Measurements from ENCODE around the gene NIPAL3.
"Not testable (repeated sequence)": the region's sequence is repeated elsewhere in the genome, so short reads cannot be mapped to it uniquely, and the experiment has no call there.

The NIPAL3 gene

GRCh38 chr1:24489674-24490073, 74.1 kb downstream of the NIPAL3 start:
- DNase-seq (ENCODE audit: low read depth) = no peak

- no peak for DNase-seq (ENCODE audit: low read depth)
These were observed 74.6 kb downstream of the NIPAL3 start for GRCh38 chr1:24490101-24490781.

DNA sequence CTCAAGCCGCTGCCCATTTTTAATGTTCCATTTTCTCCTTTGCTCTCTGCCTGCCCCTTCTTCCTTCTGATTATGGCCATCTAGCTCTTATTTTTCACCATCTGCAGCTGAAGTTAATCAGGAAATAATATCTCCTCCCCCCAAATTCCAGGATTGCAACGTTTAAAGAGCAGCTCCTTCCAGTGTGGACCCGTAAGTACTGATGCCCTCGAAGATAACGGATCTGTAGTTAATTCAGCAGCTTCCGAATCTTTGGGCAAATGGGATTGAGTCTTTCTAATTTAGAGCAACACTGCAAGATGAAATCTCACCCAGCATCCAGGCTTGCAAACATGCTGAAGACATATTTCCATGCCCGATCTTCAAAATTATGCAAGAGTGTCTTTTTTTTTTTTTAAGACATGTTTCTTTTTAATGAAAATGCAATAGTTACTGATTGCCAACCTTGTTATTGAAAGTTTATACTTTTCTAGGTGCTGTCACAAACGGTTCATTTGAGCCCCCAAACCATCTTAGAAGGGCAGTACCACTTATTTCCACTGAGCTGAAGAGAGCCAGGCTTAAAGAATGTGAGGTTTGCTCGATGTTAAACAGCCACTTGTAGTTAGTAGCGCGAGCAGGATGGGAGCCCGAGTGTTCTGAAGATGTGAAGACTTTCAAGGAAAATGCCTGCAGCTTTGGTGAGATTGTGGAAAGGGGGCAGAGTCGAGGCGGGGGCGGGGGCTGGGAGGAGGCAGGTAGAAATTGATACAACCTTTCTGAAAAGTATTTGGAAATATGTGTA, 76.2 kb downstream of the NIPAL3 start:
- no peak for DNase-seq (ENCODE audit: low read depth)

GRCh38 chr1:24492935-24493334, 77.3 kb downstream of the NIPAL3 start:
- not testable (repeated sequence) for DNase-seq (ENCODE audit: low read depth)

DNA sequence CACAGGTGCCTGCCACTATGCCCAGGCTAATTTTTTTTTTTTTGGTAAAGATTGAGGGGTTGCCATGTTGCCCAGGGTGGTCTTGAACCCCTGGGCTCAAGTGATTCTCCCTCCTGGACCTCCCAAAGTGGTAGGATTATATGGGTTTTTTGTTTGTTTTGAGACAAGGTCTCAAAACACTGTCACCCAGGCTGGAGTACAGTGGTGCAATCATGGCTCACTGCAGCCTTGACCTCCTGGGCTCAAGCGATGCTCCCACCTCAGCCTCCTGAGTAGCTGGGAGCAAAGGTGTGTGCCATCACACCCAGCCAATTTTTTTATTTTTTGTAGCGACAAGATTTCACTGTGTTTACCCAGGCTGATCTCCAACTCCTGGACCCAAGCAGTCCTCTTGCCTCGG, 78.2 kb downstream of the NIPAL3 start:
- DNase-seq (ENCODE audit: low read depth) = no peak

- no peak for DNase-seq (ENCODE audit: low read depth)
These were observed 83.0 kb downstream of the NIPAL3 start for GRCh38 chr1:24498589-24498988.

DNA sequence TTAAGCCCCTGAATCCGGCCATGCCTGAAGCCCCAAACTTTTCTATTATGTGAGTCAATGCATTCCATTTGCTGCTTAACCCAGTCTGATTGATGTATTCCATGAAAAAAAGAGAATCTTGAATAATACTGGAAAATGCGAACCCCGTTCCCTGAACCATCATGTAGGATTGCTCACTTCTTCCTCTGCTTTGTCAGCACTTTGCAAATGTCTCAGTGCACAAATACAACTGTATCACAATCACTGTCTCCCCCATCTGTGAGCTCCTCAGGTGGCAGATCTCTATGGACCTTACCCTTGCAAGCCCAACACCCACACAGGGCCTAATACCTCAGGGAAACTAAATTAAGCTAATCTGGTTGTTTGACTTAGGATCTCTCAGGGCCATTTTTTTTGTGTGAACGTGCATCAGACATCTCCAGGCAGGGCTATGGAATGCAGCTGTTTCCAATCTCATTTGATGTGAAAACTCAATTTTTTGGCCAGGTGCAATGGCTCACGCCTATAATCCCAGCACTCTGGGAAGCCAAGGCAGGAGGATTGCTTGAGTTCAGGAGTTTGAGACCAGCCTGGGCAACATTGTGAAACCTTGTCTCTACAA, 84.9 kb downstream of the NIPAL3 start:
- DNase-seq (ENCODE audit: low read depth) = no peak

- DNase-seq (ENCODE audit: low read depth) = no peak
These were observed 85.9 kb downstream of the NIPAL3 start for GRCh38 chr1:24501371-24502064.

DNA sequence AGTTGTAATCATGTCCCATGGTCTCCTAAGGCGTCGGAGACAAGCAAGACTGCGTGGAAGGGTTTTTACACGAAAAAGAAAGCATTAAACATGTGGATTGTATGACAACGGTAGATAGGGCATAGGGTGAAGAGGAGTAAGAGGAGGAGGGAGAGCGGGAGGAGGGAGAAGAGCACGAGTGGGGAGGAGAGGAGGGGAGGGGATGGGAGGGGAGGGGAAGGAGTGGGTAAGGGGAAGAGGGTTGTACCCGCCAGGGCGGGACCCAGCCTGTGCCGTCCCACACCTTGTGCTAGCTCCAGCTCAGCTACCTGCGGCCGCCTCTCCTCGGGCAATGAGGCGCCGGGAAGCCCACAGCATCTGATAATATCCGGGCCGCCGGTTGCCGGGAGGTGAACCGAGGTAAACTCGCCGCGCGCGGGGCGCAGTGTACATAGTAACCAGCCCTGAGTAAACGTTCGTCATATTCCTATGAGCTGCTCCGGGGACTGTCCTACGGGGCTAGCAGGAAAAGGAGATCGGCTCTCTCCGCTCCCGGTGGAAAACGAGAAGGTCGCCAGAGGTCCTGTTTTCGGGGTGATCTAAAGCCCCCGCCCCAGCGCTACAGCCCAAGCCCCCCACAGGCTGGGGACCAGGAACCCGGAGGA, 86.6 kb downstream of the NIPAL3 start:
- peak; percentile 38 for DNase-seq (ENCODE audit: low read depth)

- DNase-seq (ENCODE audit: low read depth) = peak; percentile 62
These were observed 87.1 kb downstream of the NIPAL3 start, which contains the start of gene RCAN3 for GRCh38 chr1:24502709-24503058. Gene RCAN3 (plus strand): TSS chr1:24502836. CDS start chr1:24514373, 11,537 bp downstream.

DNA sequence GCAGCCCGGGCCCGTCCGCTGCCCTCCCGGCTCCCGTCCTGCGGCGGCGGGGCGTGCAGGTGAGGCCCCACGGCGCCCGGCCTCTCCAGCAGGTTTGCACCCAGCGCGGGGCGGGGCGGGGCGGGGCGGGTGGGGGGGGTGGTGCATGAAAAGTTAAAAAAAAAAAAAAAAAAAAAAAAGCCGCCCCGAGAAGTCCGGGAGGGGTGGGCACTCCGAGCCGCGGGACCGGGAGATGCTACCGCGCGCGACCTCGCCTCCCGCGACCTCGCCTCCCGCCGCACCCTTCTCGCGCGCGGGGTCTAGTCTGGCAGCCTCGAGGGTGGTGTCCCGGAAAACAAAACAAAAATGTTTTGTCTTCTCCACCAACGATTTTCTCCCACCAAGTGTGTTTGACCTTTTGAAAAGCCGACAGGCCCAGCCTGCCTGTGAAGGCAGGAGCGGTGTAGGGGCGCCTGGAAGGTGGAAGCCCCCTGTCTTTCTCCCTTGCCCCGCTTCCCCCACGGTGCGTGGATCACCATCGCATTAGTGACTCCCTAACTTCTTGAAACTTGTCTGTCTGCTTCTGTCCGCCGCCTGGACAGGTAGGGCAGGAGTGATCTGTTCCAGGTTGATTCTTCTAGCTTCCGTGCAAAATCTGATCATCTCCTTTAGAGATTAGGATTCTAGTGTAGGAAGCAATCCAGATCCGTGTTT, 87.6 kb downstream of the NIPAL3 start:
- DNase-seq (ENCODE audit: low read depth) = no peak

GRCh38 chr1:24503870-24504523, 88.4 kb downstream of the NIPAL3 start:
- no peak for DNase-seq (ENCODE audit: low read depth)

- DNase-seq (ENCODE audit: low read depth) = no peak
These were observed 89.0 kb downstream of the NIPAL3 start for GRCh38 chr1:24504560-24504959.

- no peak for DNase-seq (ENCODE audit: low read depth)
These were observed 90.2 kb downstream of the NIPAL3 start for GRCh38 chr1:24505816-24506215.

DNA sequence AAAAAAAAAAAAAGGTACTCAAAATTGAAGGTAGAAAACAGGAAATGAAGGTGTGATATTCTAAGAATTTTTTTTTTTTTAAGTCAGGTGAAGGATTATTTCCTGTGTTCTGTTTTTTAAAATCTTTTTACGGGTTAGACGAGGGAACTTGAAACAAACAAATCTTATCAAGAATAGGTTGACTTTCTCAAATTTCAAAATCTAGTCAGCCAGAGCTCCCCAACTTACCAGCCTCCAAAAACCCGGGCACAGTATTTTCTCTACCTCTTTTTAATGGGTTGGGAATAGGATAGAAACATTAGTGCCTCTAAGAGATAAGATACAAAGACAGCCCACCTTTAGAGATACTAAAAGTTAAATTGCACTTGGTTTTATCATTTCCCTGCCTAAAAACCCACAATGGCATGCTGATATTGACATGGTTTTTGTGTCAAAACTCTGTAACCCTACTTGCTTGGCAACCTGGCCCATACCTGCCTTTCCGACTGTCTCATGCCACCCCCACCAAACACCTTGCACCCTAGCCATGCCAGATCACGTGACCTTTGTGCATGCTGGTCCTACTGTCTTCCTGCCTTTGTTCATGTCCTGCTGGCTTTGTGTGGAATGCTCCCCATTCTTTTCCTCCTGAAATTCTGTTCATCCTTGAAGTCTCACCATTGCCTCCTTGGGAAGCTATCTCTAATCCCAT, 91.2 kb downstream of the NIPAL3 start:
- no peak for DNase-seq (ENCODE audit: low read depth)

GRCh38 chr1:24507405-24507804, 91.8 kb downstream of the NIPAL3 start:
- DNase-seq (ENCODE audit: low read depth) = no peak

DNA sequence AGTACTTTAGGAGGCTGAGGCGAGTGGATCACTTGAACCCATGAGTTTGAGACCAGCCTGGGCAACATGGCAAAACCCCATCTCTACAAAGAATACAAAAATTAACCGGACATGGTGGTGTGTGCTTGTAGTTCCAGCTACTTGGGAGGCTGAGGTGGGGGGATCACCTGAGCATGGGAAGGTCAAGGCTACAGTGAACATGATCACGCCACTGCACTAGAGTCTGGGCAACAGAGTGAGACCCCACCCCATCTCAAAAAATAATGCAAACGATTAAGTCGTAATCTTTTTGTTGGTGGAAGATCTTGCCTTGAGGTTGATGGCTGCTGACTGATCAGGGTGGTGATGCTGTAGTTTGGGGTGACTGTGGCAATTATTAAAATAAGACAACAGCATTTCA, 93.3 kb downstream of the NIPAL3 start:
- DNase-seq (ENCODE audit: low read depth) = no peak

DNA sequence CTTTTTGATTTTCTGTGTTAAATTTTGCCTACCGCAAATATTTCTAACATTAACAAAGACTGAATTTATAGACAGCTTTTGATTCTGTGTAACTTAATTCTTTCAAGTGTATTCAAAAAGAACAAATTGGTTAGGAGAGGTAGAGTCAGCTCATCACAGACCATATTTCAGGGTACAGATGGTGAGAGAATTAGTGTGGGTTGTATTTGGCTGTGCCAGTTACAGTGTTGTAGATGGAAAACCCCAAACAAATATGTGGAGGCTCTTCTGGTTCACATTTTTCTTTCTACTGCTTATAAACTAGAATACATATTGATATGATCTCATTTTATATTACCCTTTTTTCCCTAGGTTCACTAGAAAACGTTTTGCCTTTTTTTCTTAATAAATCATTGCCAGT, 98.1 kb downstream of the NIPAL3 start:
- DNase-seq (ENCODE audit: low read depth) = no peak

DNA sequence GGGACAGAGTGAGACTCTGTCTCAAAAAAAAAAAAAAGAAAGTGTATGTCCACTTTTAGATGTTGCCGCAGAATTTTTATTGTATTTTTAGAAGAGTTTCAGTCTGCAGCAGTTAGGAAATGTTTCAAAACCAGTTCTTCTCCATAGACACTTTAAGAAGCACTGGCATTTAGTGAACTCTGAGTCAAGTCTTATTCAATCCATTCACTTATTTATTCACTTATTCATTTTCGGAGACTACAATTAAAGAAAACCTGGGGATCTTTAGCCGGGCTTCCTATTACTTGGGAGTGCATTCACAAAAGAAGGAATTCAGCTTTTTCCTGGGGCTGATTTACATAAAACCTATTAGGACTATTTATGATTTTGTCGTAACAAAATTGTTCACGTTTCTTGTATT, 99.3 kb downstream of the NIPAL3 start:
- no peak for DNase-seq (ENCODE audit: low read depth)

DNA sequence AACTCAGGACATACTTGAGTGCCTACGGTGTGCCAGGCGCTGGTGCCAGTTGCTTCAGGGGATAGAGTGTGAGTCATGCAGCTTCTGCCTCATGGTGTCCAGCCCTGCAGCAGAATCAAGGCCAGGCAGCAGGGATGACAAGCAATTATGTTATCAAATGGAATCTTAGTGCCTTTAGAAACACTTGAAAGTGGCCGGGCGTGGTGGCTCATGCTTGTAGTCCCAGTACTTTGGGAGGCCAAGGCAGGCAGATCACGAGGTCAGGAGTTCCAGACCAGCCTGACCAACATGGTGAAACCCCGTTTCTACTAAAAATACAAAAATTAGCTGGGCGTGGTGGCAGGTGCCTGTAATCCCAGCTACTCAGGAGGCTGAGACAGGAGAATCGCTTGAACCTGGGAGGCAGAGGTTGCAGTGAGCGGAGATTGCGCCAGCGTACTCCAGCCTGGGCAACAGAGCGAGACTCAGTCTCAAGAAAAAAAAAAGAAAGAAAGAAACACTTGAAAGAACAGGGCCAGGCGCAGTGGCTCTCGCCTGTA, 100.1 kb downstream of the NIPAL3 start:
- not testable (repeated sequence) for DNase-seq (ENCODE audit: low read depth)

All from stimulated activated CD8-positive, alpha-beta memory T cell treated with anti-CD3 and anti-CD28 coated beads, Interleukin-15, amount 100 ng/mL, for 24 hours (primary cell).